Measurements from ENCODE around the gene PKP4. TPM values are rescaled to one million over a fixed set of nuclear protein-coding genes. Genes with fewer than 3 reads are reported as not detected.

PKP4 gene
- total and polyA plus RNA-seq, 2 donors from 2014 or later = 120 to 243 TPM

DNA sequence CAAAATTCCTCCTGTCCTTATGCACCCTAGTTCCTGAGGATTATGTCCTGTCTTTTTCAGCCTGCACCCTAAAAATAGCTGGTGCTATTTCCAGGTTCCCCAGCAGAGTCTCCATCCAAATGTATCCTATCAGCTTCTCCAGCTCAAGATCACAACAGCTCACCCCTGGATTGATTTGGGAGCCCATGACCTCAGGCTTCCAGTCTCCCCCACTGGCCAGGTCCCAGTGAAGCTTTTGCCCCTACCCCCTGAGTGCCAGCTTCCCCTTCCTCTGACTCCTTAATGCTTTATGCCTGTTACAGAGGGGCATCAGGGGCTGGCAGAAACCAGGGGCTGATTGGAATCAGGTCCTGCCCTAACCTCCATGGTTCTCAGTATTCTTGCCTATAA is 261.4 kb downstream of the PKP4 start:
- H3K36me3 ChIP-seq (ENCODE audit: control insufficient read depth in 2 of 3, insufficient read depth in 3 of 3, low read length in 3 of 3) = no peaks in the 10 kb centered on the region
- H3K9ac ChIP-seq (ENCODE audit: low read length in 3 of 3) = no peak overlapping the region
- peak overlapping the region; percentile 52 to 55 for H3K27ac ChIP-seq (ENCODE audit: low read depth in 2 of 2, low read length in 2 of 2)
- no peaks in the 10 kb centered on the region for H3K9me3 ChIP-seq (ENCODE audit: control insufficient read depth in 2 of 3, insufficient read depth in 1 of 3, low read length in 3 of 3)
- TF ChIP-seq, protein P1, sequence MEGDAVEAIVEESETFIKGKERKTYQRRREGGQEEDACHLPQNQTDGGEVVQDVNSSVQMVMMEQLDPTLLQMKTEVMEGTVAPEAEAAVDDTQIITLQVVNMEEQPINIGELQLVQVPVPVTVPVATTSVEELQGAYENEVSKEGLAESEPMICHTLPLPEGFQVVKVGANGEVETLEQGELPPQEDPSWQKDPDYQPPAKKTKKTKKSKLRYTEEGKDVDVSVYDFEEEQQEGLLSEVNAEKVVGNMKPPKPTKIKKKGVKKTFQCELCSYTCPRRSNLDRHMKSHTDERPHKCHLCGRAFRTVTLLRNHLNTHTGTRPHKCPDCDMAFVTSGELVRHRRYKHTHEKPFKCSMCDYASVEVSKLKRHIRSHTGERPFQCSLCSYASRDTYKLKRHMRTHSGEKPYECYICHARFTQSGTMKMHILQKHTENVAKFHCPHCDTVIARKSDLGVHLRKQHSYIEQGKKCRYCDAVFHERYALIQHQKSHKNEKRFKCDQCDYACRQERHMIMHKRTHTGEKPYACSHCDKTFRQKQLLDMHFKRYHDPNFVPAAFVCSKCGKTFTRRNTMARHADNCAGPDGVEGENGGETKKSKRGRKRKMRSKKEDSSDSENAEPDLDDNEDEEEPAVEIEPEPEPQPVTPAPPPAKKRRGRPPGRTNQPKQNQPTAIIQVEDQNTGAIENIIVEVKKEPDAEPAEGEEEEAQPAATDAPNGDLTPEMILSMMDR (IDR thresholded peaks at IDR 0.05; ENCODE audit: borderline replicate concordance, extremely low read depth, insufficient read depth) = no peak
- DNase-seq (no peak), FAIRE-seq (no peak)
- peaks cover 0 to 9% (median 0%) of the 10 kb centered on the region in 3 donors for H3K4me1 ChIP-seq (ENCODE audit: control insufficient read depth in 2 of 3, insufficient read depth in 2 of 3, low read depth in 1 of 3, low read length in 3 of 3)
- no peak overlapping the region for H3K4me3 ChIP-seq (ENCODE audit: low read length in 3 of 3)
- H3K27me3 ChIP-seq (ENCODE audit: control insufficient read depth, insufficient read depth, low read length) = no peaks in the 10 kb centered on the region
- intact Hi-C loops (cut with DNase I) = no loop called here

DNA sequence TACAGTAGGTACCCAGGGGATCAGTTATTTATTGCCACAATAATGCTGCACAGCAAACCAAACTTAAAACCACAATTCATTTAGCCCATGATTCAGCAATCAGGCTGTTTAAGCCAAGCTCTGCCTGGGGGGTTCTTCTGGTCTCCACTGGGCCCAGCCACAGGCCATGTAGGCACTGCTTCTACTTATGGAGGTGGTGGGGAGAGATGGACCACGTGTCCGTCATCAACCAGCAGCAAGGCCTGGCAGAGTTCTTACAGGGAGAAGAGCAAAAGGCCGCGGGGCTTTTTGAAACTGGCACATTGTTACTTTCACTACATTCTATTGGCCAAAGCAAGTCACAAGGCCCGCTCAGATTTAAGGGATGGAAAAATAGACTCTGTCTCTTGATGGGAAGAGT is 262.1 kb downstream of the PKP4 start:
- Histone ChIP-seq H3K4me3 (ENCODE audit: low read length in 3 of 3) (no peak overlapping the region), H3K9me3 (ENCODE audit: control insufficient read depth in 2 of 3, insufficient read depth in 1 of 3, low read length in 3 of 3) (no peaks in the 10 kb centered on the region), H3K27ac (ENCODE audit: low read depth in 2 of 2, low read length in 2 of 2) (no peak overlapping the region), H3K27me3 (ENCODE audit: control insufficient read depth, insufficient read depth, low read length) (no peaks in the 10 kb centered on the region), H3K4me1 (ENCODE audit: control insufficient read depth in 2 of 3, insufficient read depth in 2 of 3, low read depth in 1 of 3, low read length in 3 of 3) (peaks cover 0 to 9% (median 0%) of the 10 kb centered on the region in 3 donors), H3K9ac (ENCODE audit: low read length in 3 of 3) (no peak overlapping the region), H3K36me3 (ENCODE audit: control insufficient read depth in 2 of 3, insufficient read depth in 3 of 3, low read length in 3 of 3) (no peaks in the 10 kb centered on the region)
- FAIRE-seq (no peak), DNase-seq (no peak)
- intact Hi-C loops (cut with DNase I) = no loop called here
- TF ChIP-seq, protein P1 (IDR thresholded peaks at IDR 0.05; ENCODE audit: borderline replicate concordance, extremely low read depth, insufficient read depth) = no peak

DNA sequence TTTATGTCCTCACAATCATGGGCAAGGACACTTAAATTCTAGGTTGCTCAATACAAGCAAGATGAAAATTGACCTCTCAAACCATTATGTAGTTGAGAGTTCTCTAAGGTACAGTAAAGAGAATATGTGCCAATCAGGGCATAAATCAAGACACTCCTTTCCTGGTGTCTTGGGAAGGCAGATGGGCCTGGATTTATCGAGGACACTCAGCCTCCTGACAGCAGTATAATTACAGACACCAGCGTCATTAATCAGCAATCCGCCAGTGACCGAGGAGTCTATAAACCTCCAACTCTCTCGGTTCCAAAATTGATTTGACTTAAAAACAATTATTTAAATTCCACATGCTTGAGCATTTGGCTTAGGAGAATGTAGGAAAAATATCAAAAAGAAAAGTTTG is 262.7 kb downstream of the PKP4 start:
- FAIRE-seq (no peak), DNase-seq (peak in 1 of 5 donors; percentile 46)
- no peaks in the 10 kb centered on the region for H3K9me3 ChIP-seq (ENCODE audit: control insufficient read depth in 2 of 3, insufficient read depth in 1 of 3, low read length in 3 of 3)
- no peak overlapping the region for H3K9ac ChIP-seq (ENCODE audit: low read length in 3 of 3)
- no peaks in the 10 kb centered on the region for H3K36me3 ChIP-seq (ENCODE audit: control insufficient read depth in 2 of 3, insufficient read depth in 3 of 3, low read length in 3 of 3)
- H3K27me3 ChIP-seq (ENCODE audit: control insufficient read depth, insufficient read depth, low read length) = no peaks in the 10 kb centered on the region
- H3K4me1 ChIP-seq (ENCODE audit: control insufficient read depth in 2 of 3, insufficient read depth in 2 of 3, low read depth in 1 of 3, low read length in 3 of 3) = peaks cover 0 to 9% (median 0%) of the 10 kb centered on the region in 3 donors
- intact Hi-C loops (cut with DNase I) = no loop called here
- no peak overlapping the region for H3K27ac ChIP-seq (ENCODE audit: low read depth in 2 of 2, low read length in 2 of 2)
- TF ChIP-seq, protein P1 (IDR thresholded peaks at IDR 0.05; ENCODE audit: borderline replicate concordance, extremely low read depth, insufficient read depth) = no peak
- no peak overlapping the region for H3K4me3 ChIP-seq (ENCODE audit: low read length in 3 of 3)
